BE2C (cell line): ENCODE measurements around the gene MTCL1.

ENCODE experiments used
- DNase-seq: peaks from one replicate; pipeline ENCODE4 v3.0.0-alpha.2; 2020
- H3K27me3 ChIP-seq: fragments of 250-450 bp; sonication (Bioruptor Pico); 2 replicates; pipeline ENCODE4 v1.5.1; 2020; ENCODE audit warnings: mild to moderate bottlenecking
- H3K36me3 ChIP-seq: fragments of 250-450 bp; sonication (Bioruptor Pico); 2 replicates; pipeline ENCODE4 v1.5.1; 2020; ENCODE audit warnings: mild to moderate bottlenecking
- H3K4me1 ChIP-seq: fragments of 250-450 bp; sonication (Bioruptor Pico); 2 replicates; pipeline ENCODE4 v1.5.1; 2020
- H3K4me3 ChIP-seq: 2 replicates; pipeline ENCODE4 v1.5.1; 2011; ENCODE audit warnings: low read depth, low read length
- H3K9me3 ChIP-seq: fragments of 250-450 bp; sonication (Bioruptor Pico); 2 replicates; pipeline ENCODE4 v1.5.1; 2020
- TF ChIP-seq, protein P1 (sequence below): IDR thresholded peaks from 2 replicates; pipeline ENCODE4 v1.5.1; 2012; ENCODE audit warnings: mild to moderate bottlenecking, low read depth, low read length

Gene MTCL1

DNA sequence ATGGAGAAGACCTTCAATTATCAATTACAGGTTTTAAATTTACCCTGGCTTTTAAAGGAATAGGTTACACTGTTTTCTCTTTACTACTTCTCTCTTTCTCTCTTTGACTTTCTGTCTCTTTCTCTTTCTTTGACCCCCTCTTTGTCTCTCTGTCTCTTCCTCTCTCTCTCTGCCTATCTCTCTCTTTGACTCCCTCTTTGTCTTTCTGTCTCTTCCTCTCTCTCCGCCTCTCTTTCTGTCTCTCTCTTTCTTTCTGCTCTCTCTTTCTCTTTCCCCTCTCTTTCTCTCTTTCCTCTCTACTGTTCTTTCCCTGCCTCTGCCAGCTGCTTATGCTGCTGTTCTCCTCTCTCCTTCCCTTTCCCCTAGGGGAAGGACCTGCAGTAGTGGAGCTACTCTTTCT lies 175.7 kb downstream of the MTCL1 start:
- H3K4me3 ChIP-seq, result no peak overlapping the region
- H3K9me3 ChIP-seq, result no peaks in the 10 kb centered on the region
- TF ChIP-seq, protein P1, sequence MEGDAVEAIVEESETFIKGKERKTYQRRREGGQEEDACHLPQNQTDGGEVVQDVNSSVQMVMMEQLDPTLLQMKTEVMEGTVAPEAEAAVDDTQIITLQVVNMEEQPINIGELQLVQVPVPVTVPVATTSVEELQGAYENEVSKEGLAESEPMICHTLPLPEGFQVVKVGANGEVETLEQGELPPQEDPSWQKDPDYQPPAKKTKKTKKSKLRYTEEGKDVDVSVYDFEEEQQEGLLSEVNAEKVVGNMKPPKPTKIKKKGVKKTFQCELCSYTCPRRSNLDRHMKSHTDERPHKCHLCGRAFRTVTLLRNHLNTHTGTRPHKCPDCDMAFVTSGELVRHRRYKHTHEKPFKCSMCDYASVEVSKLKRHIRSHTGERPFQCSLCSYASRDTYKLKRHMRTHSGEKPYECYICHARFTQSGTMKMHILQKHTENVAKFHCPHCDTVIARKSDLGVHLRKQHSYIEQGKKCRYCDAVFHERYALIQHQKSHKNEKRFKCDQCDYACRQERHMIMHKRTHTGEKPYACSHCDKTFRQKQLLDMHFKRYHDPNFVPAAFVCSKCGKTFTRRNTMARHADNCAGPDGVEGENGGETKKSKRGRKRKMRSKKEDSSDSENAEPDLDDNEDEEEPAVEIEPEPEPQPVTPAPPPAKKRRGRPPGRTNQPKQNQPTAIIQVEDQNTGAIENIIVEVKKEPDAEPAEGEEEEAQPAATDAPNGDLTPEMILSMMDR, result no peak
- no peaks in the 10 kb centered on the region for H3K27me3 ChIP-seq
- no peaks in the 10 kb centered on the region for H3K36me3 ChIP-seq
- H3K4me1 ChIP-seq, result no peaks in the 10 kb centered on the region
- DNase-seq, result no peak
